Activated CD4-positive, alpha-beta memory T cell treated with anti-CD3 and anti-CD28 coated beads for 36 hours (primary cell): ENCODE results near the gene LSM14A. TPM values are rescaled to one million over a fixed set of nuclear protein-coding genes. Genes with fewer than 3 reads are reported as not detected.
"Not testable (repeated sequence)": the region's sequence is repeated elsewhere in the genome, so short reads cannot be mapped to it uniquely, and the experiment has no call there.

ENCODE experiments used
- CTCF ChIA-PET: fragments of 350-600 bp; sonication (Branson Sonifier 250); formaldehyde crosslinking; loops from one replicate; lab custom pipeline; 2021; ENCODE audit warnings: antibody characterized with exemption, inconsistent platforms; lab: Charles Lee
- POLR2A ChIA-PET: fragments of 350-600 bp; sonication (Branson Sonifier 250); formaldehyde crosslinking; loops from one replicate; lab custom pipeline; 2021; ENCODE audit warnings: antibody characterized with exemption; lab: Charles Lee
- DNase-seq: peaks from one replicate; pipeline ENCODE4 v3.0.0-alpha.2; 2020
- H3K27ac Mint-ChIP-seq: one replicate; pipeline ENCODE4 v1.8.0; 2021; ENCODE audit warnings: mixed read lengths
- H3K27me3 Mint-ChIP-seq: one replicate; pipeline ENCODE4 v1.8.0; 2021; ENCODE audit warnings: mixed read lengths
- H3K36me3 Mint-ChIP-seq: one replicate; pipeline ENCODE4 v1.8.0; 2021; ENCODE audit warnings: mixed read lengths
- H3K4me1 Mint-ChIP-seq: one replicate; pipeline ENCODE4 v1.8.0; 2021; ENCODE audit warnings: low read depth, mixed read lengths
- H3K4me3 Mint-ChIP-seq: one replicate; pipeline ENCODE4 v1.8.0; 2021; ENCODE audit warnings: mild to moderate bottlenecking, mixed read lengths
- H3K9me3 Mint-ChIP-seq: one replicate; pipeline ENCODE4 v1.8.0; 2021; ENCODE audit warnings: mixed read lengths
- intact Hi-C: fragments of 100-400 bp; cut with micrococcal nuclease; formaldehyde crosslinking; loops from one replicate; pipeline ENCODE4 v1.15.1; 2023
- total RNA-seq, 2 experiments: library from RNA; stranded (reverse); gene quantifications; one replicate each; pipeline ENCODE4 v1.2.3, GENCODE V29; 2021

The LSM14A gene
- total RNA-seq, 2 experiments from 2014 or later = 90.0 to 106 TPM

- H3K36me3 Mint-ChIP-seq, H3K27me3 Mint-ChIP-seq, POLR2A ChIA-PET, H3K9me3 Mint-ChIP-seq, H3K27ac Mint-ChIP-seq, H3K4me3 Mint-ChIP-seq, H3K4me1 Mint-ChIP-seq, DNase-seq, intact Hi-C loops: not testable (repeated sequence)
- CTCF ChIA-PET = interaction anchor here (0.7 to 1.1 kb wide), 2 partner anchors 50 to 384 kb away, joined by 3 read pairs; no protein-coding TSS in a partner anchor
Measured at GRCh38 chr19:34161902-34162301, 10.4 kb upstream of the LSM14A start.

GRCh38 chr19:34165295-34165738 is 7.0 kb upstream of the LSM14A start:
- no peaks in the 10 kb centered on the region for H3K36me3 Mint-ChIP-seq
- no peaks in the 10 kb centered on the region for H3K4me1 Mint-ChIP-seq
- POLR2A ChIA-PET = no interaction called here
- H3K27me3 Mint-ChIP-seq = no peaks in the 10 kb centered on the region
- DNase-seq = no peak
- CTCF ChIA-PET = no interaction called here
- H3K27ac Mint-ChIP-seq = no peak overlapping the region
- H3K4me3 Mint-ChIP-seq = no peak overlapping the region
- H3K9me3 Mint-ChIP-seq = no peaks in the 10 kb centered on the region
- intact Hi-C loops = no loop called here

DNA sequence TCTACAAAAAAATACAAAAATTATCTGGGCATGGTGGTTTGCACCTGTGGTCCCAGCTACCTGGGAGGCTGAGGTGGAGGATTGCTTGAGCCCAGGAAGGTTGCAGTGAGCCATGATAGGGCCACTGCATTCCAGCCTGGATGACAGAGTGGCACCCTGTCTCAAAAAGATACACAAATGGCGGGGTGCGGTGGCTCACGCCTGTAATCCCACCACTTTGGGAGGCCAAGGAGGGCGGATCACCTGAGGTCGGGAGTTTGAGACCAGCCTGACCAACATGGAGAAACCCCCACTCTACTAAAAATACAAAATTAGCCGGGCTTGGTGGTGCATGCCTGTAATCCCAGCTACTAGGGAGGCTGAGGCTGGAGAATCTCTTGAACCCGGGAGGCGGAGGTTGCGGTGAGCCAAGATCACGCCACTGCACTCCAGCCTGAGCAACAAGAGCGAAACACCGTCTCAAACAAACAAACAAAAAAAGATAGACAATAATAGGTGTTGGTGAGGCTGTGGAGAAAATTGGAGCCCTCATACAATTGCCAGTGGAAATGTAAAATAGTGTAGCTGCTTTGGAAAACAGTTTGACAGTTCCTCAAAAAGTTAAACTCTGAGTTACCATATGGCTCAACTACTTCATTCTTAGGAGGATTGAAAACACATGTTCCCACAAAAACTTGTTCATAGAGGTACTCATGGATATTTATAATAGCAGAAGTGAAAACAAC is 2.7 kb upstream of the LSM14A start:
- CTCF ChIA-PET = interaction anchor here (0.6 to 1.2 kb wide), 2 partner anchors 51 to 162 kb away, joined by 3 read pairs; no protein-coding TSS in a partner anchor
- not testable (repeated sequence) for H3K27ac Mint-ChIP-seq

DNA sequence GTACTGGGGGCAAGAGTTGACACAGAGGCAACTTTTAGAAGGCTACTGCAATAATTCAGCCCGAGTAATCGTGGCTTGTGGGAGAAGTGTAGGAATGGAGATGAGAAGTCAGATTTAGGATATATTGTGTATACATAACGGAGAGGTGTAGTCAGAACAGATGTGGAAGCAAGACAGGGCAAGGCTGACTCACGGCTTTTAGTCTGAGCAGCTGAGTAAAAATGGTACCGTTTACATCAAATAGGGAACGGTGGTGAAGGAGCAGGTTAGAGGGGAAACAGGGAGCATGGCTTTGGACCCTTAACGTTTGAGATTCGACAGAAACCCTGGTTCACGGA is 796 bp upstream of the LSM14A start:
- peak; percentile 80 for DNase-seq
- Mint-ChIP-seq H3K36me3 (peaks cover 11% of the 10 kb centered on the region), H3K4me3 (peak overlapping the region; percentile 92), H3K27ac (peak overlapping the region; percentile 99), H3K9me3 (no peaks in the 10 kb centered on the region), H3K4me1 (peaks cover 30% of the 10 kb centered on the region), H3K27me3 (no peaks in the 10 kb centered on the region)
- ChIA-PET CTCF (interaction anchor here (0.6 to 1.0 kb wide), 5 partner anchors 14 to 1046 kb away, joined by 3 to 4 read pairs (median 3); no protein-coding TSS in a partner anchor), POLR2A (interaction anchor here (0.8 to 2.4 kb wide), 7 partner anchors 8 to 99 kb away, joined by 3 to 12 read pairs (median 5); no protein-coding TSS in a partner anchor)
- intact Hi-C loops = loop anchor here (1.0 to 5.0 kb wide), 6 partner anchors 37 to 994 kb away; no protein-coding TSS in a partner anchor

More for the DNA sequence above, 2.7 kb upstream of the LSM14A start:
- DNase-seq, H3K27me3 Mint-ChIP-seq, H3K4me3 Mint-ChIP-seq, POLR2A ChIA-PET, H3K9me3 Mint-ChIP-seq: not testable (repeated sequence)
- Mint-ChIP-seq H3K4me1 (peaks cover 17% of the 10 kb centered on the region), H3K36me3 (peaks cover 11% of the 10 kb centered on the region)
- intact Hi-C loops = loop anchor here (5.0 kb wide), 4 partner anchors 103 to 992 kb away; no protein-coding TSS in a partner anchor

DNA sequence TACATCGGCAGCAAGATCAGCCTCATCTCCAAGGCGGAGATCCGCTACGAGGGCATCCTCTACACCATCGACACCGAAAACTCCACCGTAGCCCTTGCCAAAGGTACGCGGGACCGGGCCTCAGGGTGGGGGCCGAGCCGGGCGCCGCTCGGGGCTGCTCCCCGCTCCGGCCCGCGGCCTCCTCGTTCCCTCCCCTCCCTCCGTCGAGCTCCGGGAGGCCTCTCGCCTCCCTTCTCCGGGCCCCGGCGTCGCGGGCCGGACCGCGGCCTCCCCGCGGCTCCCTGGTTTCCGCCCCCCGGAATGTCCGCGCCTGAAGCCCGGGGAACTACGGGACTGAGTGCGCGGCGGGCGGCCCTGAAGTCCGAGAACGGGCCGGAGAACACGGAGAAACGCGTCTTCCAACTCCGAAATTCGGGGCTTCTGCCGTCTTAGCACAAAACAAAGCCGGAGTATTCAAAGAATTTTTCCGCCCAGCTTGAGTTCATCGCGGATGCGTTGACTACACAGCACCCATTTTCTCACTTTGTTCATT is 423 bp downstream of the LSM14A start:
- intact Hi-C loops = loop anchor here (5.0 kb wide), 4 partner anchors 100 to 995 kb away; no protein-coding TSS in a partner anchor
- Mint-ChIP-seq H3K27me3 (no peaks in the 10 kb centered on the region), H3K4me3 (peak overlapping the region; percentile 92), H3K36me3 (peaks cover 13% of the 10 kb centered on the region), H3K27ac (peak overlapping the region; percentile 99), H3K4me1 (peaks cover 39% of the 10 kb centered on the region), H3K9me3 (no peaks in the 10 kb centered on the region)
- ChIA-PET CTCF (interaction anchor here (1.3 to 3.0 kb wide), 2 partner anchors 19 to 49 kb away, joined by 3 to 9 read pairs; no protein-coding TSS in a partner anchor), POLR2A (interaction anchor here (1.6 to 2.4 kb wide), 3 partner anchors 38 to 98 kb away, joined by 3 to 12 read pairs (median 10); no protein-coding TSS in a partner anchor)
- DNase-seq = peak; percentile 35

DNA sequence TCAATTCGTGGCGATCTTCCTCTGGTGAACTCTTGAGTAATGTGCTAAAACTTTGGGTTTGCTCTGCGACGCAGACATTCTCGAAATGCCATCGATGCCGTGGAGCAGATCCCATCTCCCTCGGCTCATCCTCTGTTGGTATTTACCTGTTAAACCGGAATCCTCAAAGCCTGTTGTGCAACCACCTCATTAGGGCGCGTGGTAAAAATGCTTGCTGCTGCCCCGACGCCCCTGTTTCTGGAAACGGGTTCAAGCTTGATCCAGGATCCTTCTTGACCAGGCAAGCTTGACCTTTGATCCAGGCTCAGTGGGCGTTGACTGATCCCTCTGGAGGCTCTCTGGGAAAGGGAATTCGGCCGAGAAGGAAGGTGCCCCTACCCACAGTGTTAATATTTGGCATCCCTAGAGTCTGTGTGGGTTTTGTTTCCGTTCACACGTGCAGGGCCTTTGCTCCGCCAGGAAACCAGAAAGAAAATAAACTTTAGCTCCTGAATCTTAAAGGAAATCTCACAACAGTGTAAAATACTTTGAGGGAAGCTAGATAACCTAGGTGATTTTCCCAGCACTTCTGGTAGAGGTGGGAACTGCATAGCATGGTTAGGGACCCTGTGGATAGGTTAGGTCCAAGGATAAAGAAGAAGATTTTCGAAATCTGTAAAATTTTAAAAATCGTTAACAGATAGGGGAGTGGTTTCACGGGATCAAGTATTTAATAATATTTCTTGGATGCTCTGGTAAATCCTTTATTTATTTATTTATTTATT is 1.1 kb downstream of the LSM14A start:
- Mint-ChIP-seq H3K27me3 (no peaks in the 10 kb centered on the region), H3K27ac (peak overlapping the region; percentile 99), H3K36me3 (peaks cover 13% of the 10 kb centered on the region), H3K4me1 (peaks cover 44% of the 10 kb centered on the region), H3K4me3 (peak overlapping the region; percentile 92), H3K9me3 (no peaks in the 10 kb centered on the region)
- CTCF ChIA-PET = interaction anchor here (1.0 to 3.0 kb wide), 4 partner anchors 19 to 182 kb away, joined by 3 to 9 read pairs (median 4); no protein-coding TSS in a partner anchor
- POLR2A ChIA-PET = interaction anchor here (0.7 to 2.4 kb wide), 4 partner anchors 39 to 59 kb away, joined by 3 to 12 read pairs (median 6); no protein-coding TSS in a partner anchor
- intact Hi-C loops = loop anchor here (5.0 kb wide), 4 partner anchors 99 to 996 kb away; no protein-coding TSS in a partner anchor
- DNase-seq = peak; percentile 37

GRCh38 chr19:34175173-34175572 is 2.9 kb downstream of the LSM14A start:
- Mint-ChIP-seq H3K4me3 (peak overlapping the region; percentile 50), H3K4me1 (peaks cover 62% of the 10 kb centered on the region), H3K36me3 (peaks cover 13% of the 10 kb centered on the region)
- DNase-seq, H3K27ac Mint-ChIP-seq, H3K9me3 Mint-ChIP-seq, POLR2A ChIA-PET, H3K27me3 Mint-ChIP-seq, intact Hi-C loops: not testable (repeated sequence)
- CTCF ChIA-PET = interaction anchor here (1.7 kb wide), 1 partner anchor 44 kb away, joined by 4 read pairs; no protein-coding TSS in a partner anchor

DNA sequence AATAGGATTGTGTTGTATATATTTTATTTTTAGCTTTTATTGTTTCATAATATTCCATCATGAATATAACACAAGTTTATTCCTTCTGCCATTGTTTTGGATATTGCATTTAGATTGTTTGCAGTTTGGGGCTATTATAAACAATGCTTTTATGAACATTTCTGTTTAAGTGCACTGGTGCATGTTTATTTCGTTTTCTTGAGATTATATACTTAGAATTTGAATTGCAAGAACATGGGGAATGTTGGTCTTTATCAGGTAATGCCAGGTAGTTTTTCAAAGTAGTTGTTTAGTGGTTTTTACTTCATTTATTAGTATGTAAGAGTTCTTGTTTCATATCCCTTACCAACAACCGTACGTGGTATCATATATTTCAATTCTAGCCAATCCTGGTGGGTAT is 4.3 kb downstream of the LSM14A start:
- DNase-seq = no peak
- H3K9me3 Mint-ChIP-seq = no peaks in the 10 kb centered on the region
- H3K4me1 Mint-ChIP-seq = peaks cover 67% of the 10 kb centered on the region
- POLR2A ChIA-PET = no interaction called here
- peaks cover 20% of the 10 kb centered on the region for H3K36me3 Mint-ChIP-seq
- intact Hi-C loops = no loop called here
- no peaks in the 10 kb centered on the region for H3K27me3 Mint-ChIP-seq
- CTCF ChIA-PET = interaction anchor here (0.7 to 1.0 kb wide), 3 partner anchors 24 to 180 kb away, joined by 3 to 4 read pairs (median 3); no protein-coding TSS in a partner anchor
- peak overlapping the region; percentile 31 for H3K4me3 Mint-ChIP-seq
- H3K27ac Mint-ChIP-seq = peak overlapping the region; percentile 47

- Mint-ChIP-seq H3K4me3 (no peak overlapping the region), H3K9me3 (no peaks in the 10 kb centered on the region), H3K27ac (no peak overlapping the region), H3K27me3 (no peaks in the 10 kb centered on the region), H3K4me1 (peaks cover 79% of the 10 kb centered on the region), H3K36me3 (peaks cover 24% of the 10 kb centered on the region)
- POLR2A ChIA-PET = interaction anchor here (1.3 kb wide), 1 partner anchor 187 kb away, joined by 4 read pairs; the partner anchor contains the start of gene GPI
- intact Hi-C loops = no loop called here
- CTCF ChIA-PET = interaction anchor here (0.6 to 1.6 kb wide), 4 partner anchors 41 to 169 kb away, joined by 3 to 4 read pairs (median 4); no protein-coding TSS in a partner anchor
- DNase-seq = no peak
Measured at GRCh38 chr19:34178274-34178610, 5.9 kb downstream of the LSM14A start.

GRCh38 chr19:34179066-34179465 is 6.8 kb downstream of the LSM14A start:
- H3K36me3 Mint-ChIP-seq = peaks cover 18% of the 10 kb centered on the region
- ChIA-PET CTCF (interaction anchor here (0.6 to 1.6 kb wide), 3 partner anchors 41 to 168 kb away, joined by 4 read pairs; no protein-coding TSS in a partner anchor), POLR2A (interaction anchor here (1.3 to 1.5 kb wide), 2 partner anchors 8 to 186 kb away, joined by 3 to 4 read pairs; partner anchors contain the start of gene GPI)
- intact Hi-C loops = no loop called here
- no peaks in the 10 kb centered on the region for H3K27me3 Mint-ChIP-seq
- DNase-seq = no peak
- peak overlapping the region; percentile 10 for H3K27ac Mint-ChIP-seq
- no peak overlapping the region for H3K4me3 Mint-ChIP-seq
- no peaks in the 10 kb centered on the region for H3K9me3 Mint-ChIP-seq
- H3K4me1 Mint-ChIP-seq = peaks cover 78% of the 10 kb centered on the region

GRCh38 chr19:34180273-34180672 is 8.0 kb downstream of the LSM14A start:
- POLR2A ChIA-PET = interaction anchor here (1.5 kb wide), 1 partner anchor 9 kb away, joined by 3 read pairs; no protein-coding TSS in a partner anchor
- DNase-seq = no peak

More at GRCh38 chr19:34180273-34180672, 8.0 kb downstream of the LSM14A start:
- Mint-ChIP-seq H3K4me3 (no peak overlapping the region), H3K27ac (peak overlapping the region; percentile 44), H3K27me3 (no peaks in the 10 kb centered on the region), H3K9me3 (no peaks in the 10 kb centered on the region), H3K36me3 (peaks cover 15% of the 10 kb centered on the region), H3K4me1 (peaks cover 82% of the 10 kb centered on the region)
- CTCF ChIA-PET = no interaction called here
- intact Hi-C loops = no loop called here
